Neural progenitor cell (in vitro differentiated cells): Measurements from ENCODE around the gene WDR48.

ENCODE experiments used
- CTCF ChIP-seq: fragments of 200-600 bp; sonication (generic); IDR thresholded peaks from 2 replicates; pipeline ENCODE4 v1.5.1; 2017; ENCODE audit warnings: antibody characterized with exemption, mild to moderate bottlenecking
- EZH2phosphoT487 ChIP-seq: fragments of 200-600 bp; sonication (generic); IDR thresholded peaks from 2 replicates; pipeline ENCODE4 v1.6.1; 2017; ENCODE audit warnings: antibody characterized with exemption

DNA sequence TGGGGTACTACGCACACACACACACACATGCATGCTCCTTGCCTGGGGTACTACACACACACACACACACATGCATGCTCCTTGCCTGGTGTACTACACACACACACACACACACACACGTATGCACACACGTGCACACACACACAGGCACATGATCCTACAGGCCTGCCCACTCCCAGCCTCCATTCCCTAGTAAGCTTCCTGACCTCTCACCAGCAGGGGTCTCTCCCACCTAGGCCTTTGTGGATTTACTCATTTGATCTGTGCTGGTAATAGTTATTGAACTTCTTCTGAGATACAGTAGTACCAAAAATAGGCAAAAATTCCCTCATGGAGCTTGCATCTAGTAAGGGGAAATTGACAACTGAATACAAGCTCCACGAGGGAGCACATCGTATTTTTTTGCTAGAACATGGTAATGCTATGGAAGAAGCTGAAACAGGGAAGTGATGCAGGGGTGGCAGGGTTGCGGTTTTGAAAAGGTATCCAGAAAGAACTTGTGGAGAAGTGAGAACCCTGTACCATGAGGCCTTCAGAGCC is 74.8 kb downstream of the WDR48 start:
- TF ChIP-seq EZH2phosphoT487 (no peak), CTCF (peak; percentile 63)
